ENCODE results near the gene GPRIN3. TPM values are rescaled to one million over a fixed set of nuclear protein-coding genes. Genes with fewer than 3 reads are reported as not detected.

Gene GPRIN3
- total RNA-seq, 1 donor from 2014 or later: 2.6 TPM

DNA sequence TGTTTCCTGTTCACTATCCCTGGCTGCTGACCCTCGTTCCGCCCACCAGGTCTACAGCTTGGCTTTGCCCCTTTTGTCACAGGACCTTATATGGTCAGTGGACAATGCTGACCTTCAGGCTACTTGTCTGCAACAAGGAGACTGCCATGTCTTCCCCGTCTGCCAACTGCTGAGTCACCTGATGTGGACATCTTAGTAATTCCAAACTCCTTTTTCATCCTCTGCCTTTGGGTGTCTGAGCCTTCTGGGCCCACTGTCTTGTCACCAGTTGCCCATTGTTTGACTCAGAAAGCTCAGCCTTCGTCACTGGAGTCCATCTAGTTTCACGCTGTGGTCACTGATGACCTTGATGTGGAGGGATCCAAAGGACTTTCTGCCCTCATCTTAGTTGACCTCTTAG, 30.2 kb downstream of the GPRIN3 start:
- Mint-ChIP-seq H3K4me1 (ENCODE audit: low read depth, unreplicated experiment) (peaks cover 2% of the 10 kb centered on the region), H3K9me3 (ENCODE audit: unreplicated experiment) (no peaks in the 10 kb centered on the region), H3K27me3 (ENCODE audit: low read depth, unreplicated experiment) (no peaks in the 10 kb centered on the region), H3K4me3 (ENCODE audit: unreplicated experiment) (no peak overlapping the region), H3K36me3 (ENCODE audit: low read depth, unreplicated experiment) (no peaks in the 10 kb centered on the region), H3K27ac (ENCODE audit: unreplicated experiment) (no peak overlapping the region)
- H3K9me3 ChIP-seq (ENCODE audit: insufficient read depth, low read depth, low read length): no peaks in the 10 kb centered on the region
- H3K27ac ChIP-seq (ENCODE audit: low read depth, low read length): no peak overlapping the region
- H3K4me2 ChIP-seq (ENCODE audit: low read length): no peak overlapping the region
- no peaks in the 10 kb centered on the region for H3K79me2 ChIP-seq (ENCODE audit: insufficient read depth, low read length)
- H2AFZ ChIP-seq (ENCODE audit: low read depth, low read length): no peak overlapping the region
- H3K9ac ChIP-seq (ENCODE audit: low read length): no peak overlapping the region
- H3K27me3 ChIP-seq (ENCODE audit: insufficient read depth, low read length): no peaks in the 10 kb centered on the region
- H4K20me1 ChIP-seq (ENCODE audit: insufficient read depth, low read length): no peaks in the 10 kb centered on the region
- no peak overlapping the region for H3K4me3 ChIP-seq (ENCODE audit: insufficient read depth, low read depth, low read length)
- FAIRE-seq: no peak
- no peak for DNase-seq (ENCODE audit: low read depth)
- H3K4me1 ChIP-seq (ENCODE audit: insufficient read depth, low read length): no peaks in the 10 kb centered on the region
- no peaks in the 10 kb centered on the region for H3K36me3 ChIP-seq (ENCODE audit: insufficient read depth, low read length)
- TF ChIP-seq EZH2 (IDR thresholded peaks at IDR 0.05; ENCODE audit: insufficient read depth, low read length): no peak
- TF ChIP-seq, protein P1, sequence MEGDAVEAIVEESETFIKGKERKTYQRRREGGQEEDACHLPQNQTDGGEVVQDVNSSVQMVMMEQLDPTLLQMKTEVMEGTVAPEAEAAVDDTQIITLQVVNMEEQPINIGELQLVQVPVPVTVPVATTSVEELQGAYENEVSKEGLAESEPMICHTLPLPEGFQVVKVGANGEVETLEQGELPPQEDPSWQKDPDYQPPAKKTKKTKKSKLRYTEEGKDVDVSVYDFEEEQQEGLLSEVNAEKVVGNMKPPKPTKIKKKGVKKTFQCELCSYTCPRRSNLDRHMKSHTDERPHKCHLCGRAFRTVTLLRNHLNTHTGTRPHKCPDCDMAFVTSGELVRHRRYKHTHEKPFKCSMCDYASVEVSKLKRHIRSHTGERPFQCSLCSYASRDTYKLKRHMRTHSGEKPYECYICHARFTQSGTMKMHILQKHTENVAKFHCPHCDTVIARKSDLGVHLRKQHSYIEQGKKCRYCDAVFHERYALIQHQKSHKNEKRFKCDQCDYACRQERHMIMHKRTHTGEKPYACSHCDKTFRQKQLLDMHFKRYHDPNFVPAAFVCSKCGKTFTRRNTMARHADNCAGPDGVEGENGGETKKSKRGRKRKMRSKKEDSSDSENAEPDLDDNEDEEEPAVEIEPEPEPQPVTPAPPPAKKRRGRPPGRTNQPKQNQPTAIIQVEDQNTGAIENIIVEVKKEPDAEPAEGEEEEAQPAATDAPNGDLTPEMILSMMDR (IDR thresholded peaks at IDR 0.05; ENCODE audit: insufficient read depth, low read depth, low read length): no peak

- H3K4me1 Mint-ChIP-seq (ENCODE audit: low read depth, unreplicated experiment): no peaks in the 10 kb centered on the region
- no peaks in the 10 kb centered on the region for H3K79me2 ChIP-seq (ENCODE audit: insufficient read depth, low read length)
- H3K27ac Mint-ChIP-seq (ENCODE audit: unreplicated experiment): no peak overlapping the region
- no peaks in the 10 kb centered on the region for H3K27me3 ChIP-seq (ENCODE audit: insufficient read depth, low read length)
- H3K4me2 ChIP-seq (ENCODE audit: low read length): no peak overlapping the region
- H3K4me3 Mint-ChIP-seq (ENCODE audit: unreplicated experiment): no peak overlapping the region
- no peaks in the 10 kb centered on the region for H3K4me1 ChIP-seq (ENCODE audit: insufficient read depth, low read length)
- no peak overlapping the region for H3K9ac ChIP-seq (ENCODE audit: low read length)
- H4K20me1 ChIP-seq (ENCODE audit: insufficient read depth, low read length): no peaks in the 10 kb centered on the region
- no peaks in the 10 kb centered on the region for H3K9me3 ChIP-seq (ENCODE audit: insufficient read depth, low read depth, low read length)
- H3K9me3 Mint-ChIP-seq (ENCODE audit: unreplicated experiment): no peaks in the 10 kb centered on the region
- no peak for FAIRE-seq
- H3K27ac ChIP-seq (ENCODE audit: low read depth, low read length): no peak overlapping the region
- no peaks in the 10 kb centered on the region for H3K36me3 ChIP-seq (ENCODE audit: insufficient read depth, low read length)
- TF ChIP-seq, protein P1 (IDR thresholded peaks at IDR 0.05; ENCODE audit: insufficient read depth, low read depth, low read length): no peak
- TF ChIP-seq EZH2 (IDR thresholded peaks at IDR 0.05; ENCODE audit: insufficient read depth, low read length): no peak
- H3K27me3 Mint-ChIP-seq (ENCODE audit: low read depth, unreplicated experiment): no peaks in the 10 kb centered on the region
- DNase-seq (ENCODE audit: low read depth): no peak
- H2AFZ ChIP-seq (ENCODE audit: low read depth, low read length): no peak overlapping the region
- no peaks in the 10 kb centered on the region for H3K36me3 Mint-ChIP-seq (ENCODE audit: low read depth, unreplicated experiment)
- H3K4me3 ChIP-seq (ENCODE audit: insufficient read depth, low read depth, low read length): no peak overlapping the region
These were observed 31.3 kb downstream of the GPRIN3 start for GRCh38 chr4:89276296-89276695.

- no peak overlapping the region for H3K27ac ChIP-seq (ENCODE audit: low read depth, low read length)
- H3K79me2 ChIP-seq (ENCODE audit: insufficient read depth, low read length): no peaks in the 10 kb centered on the region
- H3K4me1 Mint-ChIP-seq (ENCODE audit: low read depth, unreplicated experiment): no peaks in the 10 kb centered on the region
- no peaks in the 10 kb centered on the region for H3K4me1 ChIP-seq (ENCODE audit: insufficient read depth, low read length)
- no peaks in the 10 kb centered on the region for H4K20me1 ChIP-seq (ENCODE audit: insufficient read depth, low read length)
- no peaks in the 10 kb centered on the region for H3K9me3 Mint-ChIP-seq (ENCODE audit: unreplicated experiment)
- H3K4me3 Mint-ChIP-seq (ENCODE audit: unreplicated experiment): no peak overlapping the region
- no peak for FAIRE-seq
- no peak for DNase-seq (ENCODE audit: low read depth)
- H3K9me3 ChIP-seq (ENCODE audit: insufficient read depth, low read depth, low read length): no peaks in the 10 kb centered on the region
- no peak overlapping the region for H3K27ac Mint-ChIP-seq (ENCODE audit: unreplicated experiment)
- H3K4me3 ChIP-seq (ENCODE audit: insufficient read depth, low read depth, low read length): no peak overlapping the region
- H3K9ac ChIP-seq (ENCODE audit: low read length): no peak overlapping the region
- no peaks in the 10 kb centered on the region for H3K27me3 ChIP-seq (ENCODE audit: insufficient read depth, low read length)
- H3K36me3 ChIP-seq (ENCODE audit: insufficient read depth, low read length): no peaks in the 10 kb centered on the region
- TF ChIP-seq EZH2 (IDR thresholded peaks at IDR 0.05; ENCODE audit: insufficient read depth, low read length): no peak
- TF ChIP-seq, protein P1 (IDR thresholded peaks at IDR 0.05; ENCODE audit: insufficient read depth, low read depth, low read length): no peak
- no peaks in the 10 kb centered on the region for H3K27me3 Mint-ChIP-seq (ENCODE audit: low read depth, unreplicated experiment)
- no peaks in the 10 kb centered on the region for H3K36me3 Mint-ChIP-seq (ENCODE audit: low read depth, unreplicated experiment)
- H2AFZ ChIP-seq (ENCODE audit: low read depth, low read length): no peak overlapping the region
- H3K4me2 ChIP-seq (ENCODE audit: low read length): no peak overlapping the region
These were observed 32.0 kb downstream of the GPRIN3 start for GRCh38 chr4:89275587-89275986.

Data from astrocyte (in vitro differentiated cells and primary cell).